Measurements from ENCODE around the gene LEUTX. TPM values are rescaled to one million over a fixed set of nuclear protein-coding genes. Genes with fewer than 3 reads are reported as not detected.

Gene LEUTX
- total RNA-seq, 2 donors from 2014 or later: not detected

- DNase-seq (no peak), ATAC-seq (no peak)
- intact Hi-C loops (cut with DNase I): no loop called here
These were observed 54.5 kb downstream of the LEUTX start for GRCh38 chr19:39833160-39833463.

GRCh38 chr19:39833464-39834286 is 55.0 kb downstream of the LEUTX start, which contains the start of gene DYRK1B:
DYRK1B (minus strand) TSS chr19:39834162; CDS start chr19:39831867, 2,295 bp downstream.
- intact Hi-C loops (cut with DNase I): no loop called here
- peak; percentile 97 for ATAC-seq
- peak; percentile 98 for DNase-seq

GRCh38 chr19:39834287-39834841 is 55.7 kb downstream of the LEUTX start:
- no peak for DNase-seq
- intact Hi-C loops (cut with DNase I): no loop called here
- ATAC-seq: no peak

Small RNA genes lying within 50 kb of the gene (microRNA-seq; reads per million reads assigned to microRNA genes)
- 0 to 0.20 reads per million in 2 donors for gene MIR6719

Other genes with a start within 250 kb of the LEUTX start
- 1 to 10 TPM; 2.3 to 2.4 TPM for gene EID2B, start 246.0 kb upstream of the LEUTX start, total RNA-seq
- gene EID2, start 238.7 kb upstream of the LEUTX start, total RNA-seq: 10 to 100 TPM; 11.0 to 14.8 TPM
- gene LGALS13, start 176.3 kb upstream of the LEUTX start, total RNA-seq: not detected
- gene LGALS16, start 122.9 kb upstream of the LEUTX start, total RNA-seq: not detected
- gene LGALS14, start 74.4 kb upstream of the LEUTX start, total RNA-seq: not detected
- gene CLC, start 40.8 kb upstream of the LEUTX start, total RNA-seq: not detected
- gene DYRK1B, start 55.3 kb downstream of the LEUTX start, total RNA-seq: 10 to 100 TPM in 1 of 2 donors, 1 to 10 TPM in 1; 7.0 to 14.7 TPM
- 10 to 100 TPM; 67.7 to 87.7 TPM for gene FBL, start 67.5 kb downstream of the LEUTX start, total RNA-seq
- 10 to 100 TPM; 11.8 to 20.6 TPM for gene FCGBP, start 155.8 kb downstream of the LEUTX start, total RNA-seq
- 10 to 100 TPM; 62.3 to 79.1 TPM for gene PSMC4, start 192.3 kb downstream of the LEUTX start, total RNA-seq
- gene ZNF546, start 218.2 kb downstream of the LEUTX start, total RNA-seq: 1 to 10 TPM; 5.3 to 6.8 TPM